ENCODE measurements around the gene KRT4.
"Not testable (repeated sequence)": the region's sequence is repeated elsewhere in the genome, so short reads cannot be mapped to it uniquely, and the experiment has no call there.

Gene KRT4

GRCh38 chr12:52813885-52814709, at the start of gene KRT4:
TSS of gene KRT4 (minus strand) at chr12:52814116. CDS start at chr12:52814058, 58 bp downstream.
- no peak for DNase-seq (ENCODE audit: low spot score)

GRCh38 chr12:52862023-52862422, 48.1 kb upstream of the KRT4 start:
- no peak for DNase-seq (ENCODE audit: low spot score)

- no peak for DNase-seq (ENCODE audit: low spot score)
Observed at GRCh38 chr12:52861511-52861910, 47.6 kb upstream of the KRT4 start.

- no peak for DNase-seq (ENCODE audit: low spot score)
Observed at GRCh38 chr12:52860102-52860823, 46.3 kb upstream of the KRT4 start.

GRCh38 chr12:52857500-52857899, 43.6 kb upstream of the KRT4 start:
- DNase-seq (ENCODE audit: low spot score): no peak

GRCh38 chr12:52856787-52857186, 42.9 kb upstream of the KRT4 start:
- DNase-seq (ENCODE audit: low spot score): no peak

- DNase-seq (ENCODE audit: low spot score): not testable (repeated sequence)
Observed at GRCh38 chr12:52856077-52856476, 42.2 kb upstream of the KRT4 start.

- DNase-seq (ENCODE audit: low spot score): no peak
Observed at GRCh38 chr12:52851787-52852186, 37.9 kb upstream of the KRT4 start.

GRCh38 chr12:52850681-52851080, 36.8 kb upstream of the KRT4 start:
- DNase-seq (ENCODE audit: low spot score): no peak

GRCh38 chr12:52849511-52849910, 35.6 kb upstream of the KRT4 start:
- DNase-seq (ENCODE audit: low spot score): no peak

- DNase-seq (ENCODE audit: low spot score): no peak
Observed at GRCh38 chr12:52848661-52849255, 34.8 kb upstream of the KRT4 start, which contains the start of gene KRT78. TSS of gene KRT78 (minus strand) at chr12:52848994. CDS start at chr12:52848930, 64 bp downstream.

GRCh38 chr12:52847335-52848102, 33.6 kb upstream of the KRT4 start:
- no peak for DNase-seq (ENCODE audit: low spot score)

GRCh38 chr12:52846356-52846970, 32.5 kb upstream of the KRT4 start:
- no peak for DNase-seq (ENCODE audit: low spot score)

GRCh38 chr12:52845946-52846345, 32.0 kb upstream of the KRT4 start:
- DNase-seq (ENCODE audit: low spot score): no peak

- no peak for DNase-seq (ENCODE audit: low spot score)
Observed at GRCh38 chr12:52844386-52844785, 30.5 kb upstream of the KRT4 start.

- no peak for DNase-seq (ENCODE audit: low spot score)
Observed at GRCh38 chr12:52839436-52840105, 25.7 kb upstream of the KRT4 start.

- no peak for DNase-seq (ENCODE audit: low spot score)
Observed at GRCh38 chr12:52838609-52839435, 24.9 kb upstream of the KRT4 start.

- no peak for DNase-seq (ENCODE audit: low spot score)
Observed at GRCh38 chr12:52837781-52838608, 24.1 kb upstream of the KRT4 start.

- no peak for DNase-seq (ENCODE audit: low spot score)
Observed at GRCh38 chr12:52837413-52837741, 23.5 kb upstream of the KRT4 start.

Data from CD4-positive, alpha-beta T cell treated with Interleukin-2 at 100 ng/mL for 4 hours (primary cell).